Liver (tissue), 3 donors: ENCODE measurements around the gene LAMA2.

Source experiments
- EGR1 ChIP-seq, 2 donors: IDR thresholded peaks; 2 replicates each; pipeline ENCODE4 v1.6.1; 2016 to 2018; ENCODE audit warnings: antibody characterized with exemption in 2 of 2, low read depth in 2 of 2
- FOXA1 ChIP-seq: IDR thresholded peaks from 2 replicates; pipeline ENCODE4 v1.6.1; 2016; ENCODE audit warnings: antibody characterized with exemption
- FOXA2 ChIP-seq: IDR thresholded peaks from 2 replicates; pipeline ENCODE4 v1.6.1; 2016; ENCODE audit warnings: antibody characterized with exemption
- JUND ChIP-seq, 2 donors: IDR thresholded peaks; 2 replicates each; pipeline ENCODE4 v1.6.1; 2016; ENCODE audit warnings: antibody characterized with exemption in 2 of 2
- RAD21 ChIP-seq, 2 donors: IDR thresholded peaks; 2 replicates each; pipeline ENCODE4 v1.6.1; 2016; ENCODE audit warnings: antibody characterized with exemption in 2 of 2, mild to moderate bottlenecking in 2 of 2
- SP1 ChIP-seq: IDR thresholded peaks from 2 replicates; pipeline ENCODE4 v1.6.1; 2018; ENCODE audit warnings: antibody characterized with exemption, mild to moderate bottlenecking
- TAF1 ChIP-seq: conservative IDR thresholded peaks from 2 replicates; pipeline ENCODE4 v1.6.1; 2016; ENCODE audit warnings: antibody characterized with exemption, mild to moderate bottlenecking
- YY1 ChIP-seq: IDR thresholded peaks from 2 replicates; pipeline ENCODE4 v1.6.1; 2016; ENCODE audit warnings: antibody characterized with exemption, mild to moderate bottlenecking
- TF ChIP-seq, protein P1 (sequence below): fragments of 150-350 bp; IDR thresholded peaks from 2 replicates; pipeline ENCODE4 v1.5.1; 2017; ENCODE audit warnings: improper control_type of control experiment, low read depth, low read length; ENCODE audit not compliant: missing input control
- TF ChIP-seq, protein P2 (sequence below): IDR thresholded peaks from 2 replicates; pipeline ENCODE4 v1.6.1; 2016; ENCODE audit warnings: antibody characterized with exemption, mild to moderate bottlenecking
- TF ChIP-seq, protein P3 (sequence below): IDR thresholded peaks from 2 replicates; pipeline ENCODE4 v1.6.1; 2016; ENCODE audit warnings: antibody characterized with exemption
- TF ChIP-seq, protein P4 (sequence below): IDR thresholded peaks from 2 replicates; pipeline ENCODE4 v1.6.1; 2016; ENCODE audit warnings: antibody characterized with exemption
- TF ChIP-seq, protein P5 (sequence below): IDR thresholded peaks from 2 replicates; pipeline ENCODE4 v1.6.1; 2016; ENCODE audit warnings: antibody characterized with exemption
- donor health status: healthy.
- donor health status: healthy.

DNA sequence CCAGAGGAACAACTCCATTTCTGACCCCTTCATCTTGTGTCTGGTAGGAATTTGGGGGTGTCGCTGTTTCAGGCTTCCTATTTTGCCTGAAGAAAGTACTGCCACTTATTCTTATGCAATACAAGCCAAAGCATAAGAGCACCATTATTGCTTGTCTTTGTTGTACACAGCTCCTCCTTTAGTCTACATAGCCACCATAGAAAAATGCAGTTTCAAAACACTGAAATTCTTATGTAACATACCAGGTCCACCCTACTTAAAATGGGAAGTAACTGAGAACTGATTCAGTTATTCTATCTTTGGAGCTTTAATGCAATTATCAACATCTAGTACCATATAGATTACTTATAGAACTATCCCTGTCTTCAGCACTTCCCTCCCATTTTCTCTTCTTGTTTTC is 571.5 kb downstream of the LAMA2 start:
- no peak for TF ChIP-seq EGR1 (IDR thresholded peaks at IDR 0.05; ENCODE audit: low read depth in 2 of 2)
- TF ChIP-seq, protein P1, sequence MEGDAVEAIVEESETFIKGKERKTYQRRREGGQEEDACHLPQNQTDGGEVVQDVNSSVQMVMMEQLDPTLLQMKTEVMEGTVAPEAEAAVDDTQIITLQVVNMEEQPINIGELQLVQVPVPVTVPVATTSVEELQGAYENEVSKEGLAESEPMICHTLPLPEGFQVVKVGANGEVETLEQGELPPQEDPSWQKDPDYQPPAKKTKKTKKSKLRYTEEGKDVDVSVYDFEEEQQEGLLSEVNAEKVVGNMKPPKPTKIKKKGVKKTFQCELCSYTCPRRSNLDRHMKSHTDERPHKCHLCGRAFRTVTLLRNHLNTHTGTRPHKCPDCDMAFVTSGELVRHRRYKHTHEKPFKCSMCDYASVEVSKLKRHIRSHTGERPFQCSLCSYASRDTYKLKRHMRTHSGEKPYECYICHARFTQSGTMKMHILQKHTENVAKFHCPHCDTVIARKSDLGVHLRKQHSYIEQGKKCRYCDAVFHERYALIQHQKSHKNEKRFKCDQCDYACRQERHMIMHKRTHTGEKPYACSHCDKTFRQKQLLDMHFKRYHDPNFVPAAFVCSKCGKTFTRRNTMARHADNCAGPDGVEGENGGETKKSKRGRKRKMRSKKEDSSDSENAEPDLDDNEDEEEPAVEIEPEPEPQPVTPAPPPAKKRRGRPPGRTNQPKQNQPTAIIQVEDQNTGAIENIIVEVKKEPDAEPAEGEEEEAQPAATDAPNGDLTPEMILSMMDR = no peak
- TF ChIP-seq SP1 = no peak
- TF ChIP-seq, protein P2, sequence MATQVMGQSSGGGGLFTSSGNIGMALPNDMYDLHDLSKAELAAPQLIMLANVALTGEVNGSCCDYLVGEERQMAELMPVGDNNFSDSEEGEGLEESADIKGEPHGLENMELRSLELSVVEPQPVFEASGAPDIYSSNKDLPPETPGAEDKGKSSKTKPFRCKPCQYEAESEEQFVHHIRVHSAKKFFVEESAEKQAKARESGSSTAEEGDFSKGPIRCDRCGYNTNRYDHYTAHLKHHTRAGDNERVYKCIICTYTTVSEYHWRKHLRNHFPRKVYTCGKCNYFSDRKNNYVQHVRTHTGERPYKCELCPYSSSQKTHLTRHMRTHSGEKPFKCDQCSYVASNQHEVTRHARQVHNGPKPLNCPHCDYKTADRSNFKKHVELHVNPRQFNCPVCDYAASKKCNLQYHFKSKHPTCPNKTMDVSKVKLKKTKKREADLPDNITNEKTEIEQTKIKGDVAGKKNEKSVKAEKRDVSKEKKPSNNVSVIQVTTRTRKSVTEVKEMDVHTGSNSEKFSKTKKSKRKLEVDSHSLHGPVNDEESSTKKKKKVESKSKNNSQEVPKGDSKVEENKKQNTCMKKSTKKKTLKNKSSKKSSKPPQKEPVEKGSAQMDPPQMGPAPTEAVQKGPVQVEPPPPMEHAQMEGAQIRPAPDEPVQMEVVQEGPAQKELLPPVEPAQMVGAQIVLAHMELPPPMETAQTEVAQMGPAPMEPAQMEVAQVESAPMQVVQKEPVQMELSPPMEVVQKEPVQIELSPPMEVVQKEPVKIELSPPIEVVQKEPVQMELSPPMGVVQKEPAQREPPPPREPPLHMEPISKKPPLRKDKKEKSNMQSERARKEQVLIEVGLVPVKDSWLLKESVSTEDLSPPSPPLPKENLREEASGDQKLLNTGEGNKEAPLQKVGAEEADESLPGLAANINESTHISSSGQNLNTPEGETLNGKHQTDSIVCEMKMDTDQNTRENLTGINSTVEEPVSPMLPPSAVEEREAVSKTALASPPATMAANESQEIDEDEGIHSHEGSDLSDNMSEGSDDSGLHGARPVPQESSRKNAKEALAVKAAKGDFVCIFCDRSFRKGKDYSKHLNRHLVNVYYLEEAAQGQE = no peak
- no peak for TF ChIP-seq JUND (IDR thresholded peaks at IDR 0.05)
- no peak for TF ChIP-seq RAD21 (IDR thresholded peaks at IDR 0.05)
- TF ChIP-seq, protein P3, sequence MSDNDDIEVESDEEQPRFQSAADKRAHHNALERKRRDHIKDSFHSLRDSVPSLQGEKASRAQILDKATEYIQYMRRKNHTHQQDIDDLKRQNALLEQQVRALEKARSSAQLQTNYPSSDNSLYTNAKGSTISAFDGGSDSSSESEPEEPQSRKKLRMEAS = no peak
- TF ChIP-seq FOXA2 = no peak
- no peak for TF ChIP-seq YY1
- TF ChIP-seq, protein P4, sequence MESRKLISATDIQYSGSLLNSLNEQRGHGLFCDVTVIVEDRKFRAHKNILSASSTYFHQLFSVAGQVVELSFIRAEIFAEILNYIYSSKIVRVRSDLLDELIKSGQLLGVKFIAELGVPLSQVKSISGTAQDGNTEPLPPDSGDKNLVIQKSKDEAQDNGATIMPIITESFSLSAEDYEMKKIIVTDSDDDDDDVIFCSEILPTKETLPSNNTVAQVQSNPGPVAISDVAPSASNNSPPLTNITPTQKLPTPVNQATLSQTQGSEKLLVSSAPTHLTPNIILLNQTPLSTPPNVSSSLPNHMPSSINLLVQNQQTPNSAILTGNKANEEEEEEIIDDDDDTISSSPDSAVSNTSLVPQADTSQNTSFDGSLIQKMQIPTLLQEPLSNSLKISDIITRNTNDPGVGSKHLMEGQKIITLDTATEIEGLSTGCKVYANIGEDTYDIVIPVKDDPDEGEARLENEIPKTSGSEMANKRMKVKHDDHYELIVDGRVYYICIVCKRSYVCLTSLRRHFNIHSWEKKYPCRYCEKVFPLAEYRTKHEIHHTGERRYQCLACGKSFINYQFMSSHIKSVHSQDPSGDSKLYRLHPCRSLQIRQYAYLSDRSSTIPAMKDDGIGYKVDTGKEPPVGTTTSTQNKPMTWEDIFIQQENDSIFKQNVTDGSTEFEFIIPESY = no peak
- TF ChIP-seq, protein P5, sequence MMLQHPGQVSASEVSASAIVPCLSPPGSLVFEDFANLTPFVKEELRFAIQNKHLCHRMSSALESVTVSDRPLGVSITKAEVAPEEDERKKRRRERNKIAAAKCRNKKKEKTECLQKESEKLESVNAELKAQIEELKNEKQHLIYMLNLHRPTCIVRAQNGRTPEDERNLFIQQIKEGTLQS = no peak
- no peak for TF ChIP-seq FOXA1
- TF ChIP-seq TAF1 = no peak
